Femur (tissue), 1 donor: ENCODE measurements around the gene CNTNAP2.

Experiments
- DNase-seq: peaks from one replicate; pipeline ENCODE4 v3.0.0-alpha.2; 2017

CNTNAP2 gene

GRCh38 chr7:147909431-147910148 is 1793.0 kb downstream of the CNTNAP2 start:
- no peak for DNase-seq

- peak; percentile 49 for DNase-seq
These were observed 1794.6 kb downstream of the CNTNAP2 start for GRCh38 chr7:147911201-147911601.

DNA sequence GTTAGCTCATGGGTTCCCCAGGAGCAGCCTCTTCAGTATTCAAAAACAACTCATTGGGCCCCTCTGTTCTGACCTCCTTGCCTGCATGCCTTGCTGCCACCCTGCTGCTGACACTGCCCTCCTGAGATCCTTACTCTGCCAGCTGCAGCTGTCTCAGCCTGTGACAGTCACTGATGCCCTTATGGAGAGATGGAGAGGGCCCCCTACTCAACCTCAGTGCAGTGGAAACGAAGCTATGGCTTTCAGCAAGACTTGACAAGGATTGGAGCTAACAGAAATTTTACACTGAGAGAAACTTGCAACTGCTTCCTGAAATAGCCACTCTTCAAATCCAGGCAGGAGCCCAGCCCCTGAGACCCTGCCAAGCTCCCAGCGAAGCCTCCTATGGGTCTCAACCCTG is 1795.7 kb downstream of the CNTNAP2 start:
- peak; percentile 36 for DNase-seq

- DNase-seq: no peak
These were observed 1796.5 kb downstream of the CNTNAP2 start for GRCh38 chr7:147912946-147913638.

GRCh38 chr7:147915781-147916180 is 1799.2 kb downstream of the CNTNAP2 start:
- DNase-seq: no peak

DNA sequence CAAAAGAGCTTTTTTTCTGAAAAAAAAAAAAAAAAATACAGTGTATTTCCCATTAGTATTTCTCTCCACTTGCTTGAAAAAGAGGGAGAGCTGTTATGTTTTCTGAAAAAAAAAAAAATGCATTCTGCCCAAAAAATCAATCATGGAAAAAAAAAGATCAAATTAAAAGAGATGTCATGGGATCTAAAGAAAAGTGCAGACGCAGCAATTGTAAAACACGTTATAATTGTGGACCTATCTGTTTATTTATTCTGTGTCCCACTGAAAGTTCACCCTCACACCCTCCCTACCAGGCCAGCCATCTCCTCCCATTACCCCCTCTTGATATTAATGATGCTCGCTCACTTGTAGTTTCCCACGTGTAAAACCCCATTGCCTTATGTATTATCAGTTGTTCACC is 1800.0 kb downstream of the CNTNAP2 start:
- DNase-seq: no peak

DNA sequence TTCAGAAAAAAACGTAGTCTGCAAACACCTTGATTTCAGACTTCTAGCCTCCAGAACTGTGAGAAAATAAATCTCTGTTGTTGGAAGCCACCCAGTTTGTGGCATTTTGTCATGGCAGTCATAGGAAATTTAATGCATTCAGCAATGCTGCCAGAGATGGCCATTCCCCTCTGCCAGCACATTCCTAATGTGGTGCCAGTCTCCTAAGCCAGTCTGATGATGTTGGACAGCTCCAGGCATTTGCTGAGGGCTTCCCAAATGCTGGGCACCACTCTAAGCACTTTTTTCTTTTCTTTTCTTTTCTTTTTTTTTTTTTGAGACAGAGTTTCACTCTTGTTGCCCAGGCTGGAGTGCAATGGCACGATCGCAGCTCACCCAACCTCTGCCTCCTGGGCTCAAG is 1807.2 kb downstream of the CNTNAP2 start:
- DNase-seq: no peak

DNA sequence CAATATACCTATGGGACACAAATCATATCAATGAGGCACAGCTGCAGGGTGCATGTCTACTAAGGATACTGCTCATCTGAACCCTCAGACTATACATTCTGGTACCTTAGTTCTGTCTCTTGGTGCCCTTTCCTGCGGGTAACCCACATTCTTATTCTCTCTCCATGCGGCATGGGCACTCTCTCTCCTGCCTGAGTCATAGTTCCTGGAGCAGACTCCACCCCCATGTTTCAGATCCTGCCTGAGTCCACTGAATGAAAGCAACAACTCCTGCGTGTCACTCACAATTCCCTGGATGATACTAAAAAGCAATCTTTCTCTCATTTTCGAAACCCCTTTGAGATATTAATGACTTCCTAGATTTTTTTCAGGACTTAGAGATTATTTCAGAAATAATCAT is 1820.8 kb downstream of the CNTNAP2 start:
- DNase-seq: no peak

DNA sequence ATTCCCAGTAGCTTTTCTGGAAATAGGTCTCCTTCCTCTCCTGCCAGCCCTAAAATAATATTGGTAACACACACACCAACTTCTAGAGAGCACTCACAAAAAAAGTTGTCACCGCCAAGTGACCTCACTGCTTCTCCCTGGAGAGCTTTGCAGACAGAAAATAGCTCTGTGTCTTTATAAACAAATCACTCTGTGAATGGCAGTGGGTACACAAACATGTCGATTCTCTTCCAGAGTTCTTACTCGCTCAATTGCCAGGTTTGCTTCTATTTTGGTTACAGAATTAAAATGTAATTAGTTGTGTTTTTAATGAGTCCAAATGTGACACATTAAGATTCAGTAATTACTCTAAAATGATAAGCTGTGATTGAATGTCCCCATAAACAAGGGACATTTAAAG is 1824.8 kb downstream of the CNTNAP2 start:
- DNase-seq: no peak

DNA sequence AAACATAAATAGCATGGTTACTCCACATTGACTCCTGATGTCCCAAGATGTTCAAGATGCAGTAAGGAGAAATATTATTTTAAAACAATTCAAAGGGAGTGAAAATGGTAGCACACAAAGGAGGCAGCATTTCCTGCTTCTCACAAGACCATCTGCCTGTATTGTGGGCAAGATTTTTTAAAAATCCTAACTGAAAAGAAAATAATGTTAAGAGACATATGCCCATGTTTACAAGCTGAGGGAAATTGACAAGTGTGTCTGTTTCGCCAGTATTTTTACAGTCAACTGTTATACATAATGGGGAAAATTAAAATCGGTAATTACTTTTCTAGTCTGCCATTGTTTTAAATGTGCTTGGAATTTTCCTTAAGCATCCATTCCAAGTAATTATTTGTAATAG is 1827.7 kb downstream of the CNTNAP2 start:
- no peak for DNase-seq

GRCh38 chr7:147952918-147953317 is 1836.3 kb downstream of the CNTNAP2 start:
- no peak for DNase-seq

- DNase-seq: no peak
These were observed 1851.5 kb downstream of the CNTNAP2 start for GRCh38 chr7:147968046-147968610.

DNA sequence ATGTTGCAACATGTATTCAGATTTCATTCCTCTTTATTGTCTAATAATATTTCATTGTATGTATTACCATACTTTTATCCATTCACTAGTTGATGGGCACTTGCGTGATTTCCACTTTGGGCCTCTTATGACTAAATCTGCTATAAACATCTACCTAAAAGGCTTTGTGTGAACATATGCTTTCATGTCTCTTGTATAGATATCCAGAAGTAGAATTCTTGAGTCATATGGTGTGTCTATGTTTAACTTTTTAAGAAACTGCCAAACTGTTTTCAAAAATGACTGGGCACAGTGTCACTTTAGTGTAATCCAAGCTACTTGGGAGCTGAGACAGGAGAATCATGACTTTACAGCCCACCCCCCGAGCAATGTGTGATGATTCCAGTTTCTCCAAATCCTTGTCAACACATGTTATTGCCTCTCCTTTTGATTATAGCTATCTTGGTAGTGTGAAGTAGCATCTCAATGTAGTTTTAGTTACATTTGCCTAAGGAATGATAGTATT is 1855.1 kb downstream of the CNTNAP2 start:
- no peak for DNase-seq

GRCh38 chr7:147978201-147978600 is 1861.6 kb downstream of the CNTNAP2 start:
- DNase-seq: no peak

- DNase-seq: no peak
These were observed 1862.0 kb downstream of the CNTNAP2 start for GRCh38 chr7:147978651-147979050.

GRCh38 chr7:147980826-147981813 is 1864.5 kb downstream of the CNTNAP2 start:
- no peak for DNase-seq

- DNase-seq: no peak
These were observed 1865.7 kb downstream of the CNTNAP2 start for GRCh38 chr7:147982307-147982706.

DNA sequence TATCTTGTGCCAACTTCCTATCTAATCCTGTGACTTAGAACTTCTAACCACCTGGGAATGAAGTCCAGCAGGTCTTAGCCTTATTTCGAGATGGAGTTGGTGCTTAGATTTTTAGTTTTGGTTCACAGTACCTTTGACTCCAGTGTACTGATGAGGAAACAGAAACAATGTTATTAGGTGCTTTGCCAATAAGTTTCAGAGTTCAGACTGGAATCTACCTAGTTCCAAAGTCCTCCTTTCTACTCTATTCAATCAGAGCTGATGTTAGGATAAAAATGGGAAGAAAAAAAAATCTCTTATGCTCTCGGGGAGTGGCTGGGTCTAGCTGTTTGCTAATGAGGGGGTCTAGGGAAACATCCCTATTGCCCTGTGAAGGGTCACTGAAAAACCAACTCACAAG is 1867.7 kb downstream of the CNTNAP2 start:
- no peak for DNase-seq

DNA sequence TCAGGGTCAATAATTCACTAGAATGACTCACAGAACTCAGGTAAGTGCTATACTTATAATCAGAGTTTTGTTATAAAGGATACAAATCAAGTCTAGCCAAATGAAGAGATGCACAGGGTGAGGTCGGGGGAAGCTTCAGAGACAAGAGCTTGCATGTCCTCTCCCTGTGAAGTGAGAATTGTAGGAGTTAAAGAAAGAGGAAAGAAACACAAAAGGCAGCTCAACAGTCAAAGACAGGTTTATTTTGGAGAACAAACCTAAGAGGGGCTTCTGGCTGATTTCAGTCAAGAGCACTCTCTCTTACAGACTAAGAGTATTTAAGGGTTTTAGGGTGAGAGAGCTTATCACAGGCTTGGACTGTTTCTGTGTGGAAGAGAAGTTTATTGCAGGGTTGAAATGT is 1873.5 kb downstream of the CNTNAP2 start:
- no peak for DNase-seq

- no peak for DNase-seq
These were observed 1874.3 kb downstream of the CNTNAP2 start for GRCh38 chr7:147990942-147991341.

- no peak for DNase-seq
These were observed 1876.1 kb downstream of the CNTNAP2 start for GRCh38 chr7:147992698-147993097.

GRCh38 chr7:147997636-147998035 is 1881.0 kb downstream of the CNTNAP2 start:
- DNase-seq: no peak

GRCh38 chr7:147999962-148000361 is 1883.4 kb downstream of the CNTNAP2 start:
- DNase-seq: no peak
